UCSD-AML1 (cell line): ENCODE data around the gene FUT6.
"Not testable (repeated sequence)": the region's sequence is repeated elsewhere in the genome, so short reads cannot be mapped to it uniquely, and the experiment has no call there.

Experiments used
- DNase-seq: peaks from one replicate; lab custom pipeline; 2025; ENCODE audit not compliant: unreplicated experiment; lab: John Stamatoyannopoulos, UW

FUT6 gene

DNA sequence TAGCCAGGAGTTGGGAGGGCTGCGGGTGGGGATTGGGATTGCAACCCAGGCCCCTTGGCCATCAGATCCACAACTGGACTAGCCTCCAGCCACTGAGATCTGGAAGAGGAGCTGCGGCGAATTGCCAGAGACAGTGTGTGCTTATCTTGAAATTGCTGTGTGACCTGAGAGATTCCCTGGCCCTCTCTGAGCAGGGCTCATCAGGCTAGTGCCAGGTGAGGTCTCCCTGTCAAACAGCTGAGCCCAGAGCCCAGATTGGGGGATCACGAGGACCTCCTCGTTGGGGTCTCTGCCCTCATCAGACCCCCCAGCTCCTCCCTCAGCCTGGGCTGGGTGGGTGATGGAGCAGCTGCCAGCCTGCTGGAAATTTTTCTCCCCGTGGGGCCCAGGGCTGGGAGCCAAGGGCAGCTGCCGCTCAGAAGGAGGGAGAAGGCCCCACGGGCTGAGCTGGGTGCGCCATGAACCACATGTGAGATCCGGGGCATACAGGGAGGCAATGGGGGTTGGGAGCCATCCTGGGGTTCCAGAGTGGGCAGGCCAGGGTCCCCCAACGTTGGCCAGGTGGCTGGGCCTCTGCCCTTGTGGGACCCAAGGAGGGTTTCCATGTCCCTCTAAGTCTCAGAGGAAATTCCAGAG lies 23.6 kb upstream of the FUT6 start:
- no peak for DNase-seq

GRCh38 chr19:5857203-5858081 lies 17.9 kb upstream of the FUT6 start:
- DNase-seq = no peak

DNA sequence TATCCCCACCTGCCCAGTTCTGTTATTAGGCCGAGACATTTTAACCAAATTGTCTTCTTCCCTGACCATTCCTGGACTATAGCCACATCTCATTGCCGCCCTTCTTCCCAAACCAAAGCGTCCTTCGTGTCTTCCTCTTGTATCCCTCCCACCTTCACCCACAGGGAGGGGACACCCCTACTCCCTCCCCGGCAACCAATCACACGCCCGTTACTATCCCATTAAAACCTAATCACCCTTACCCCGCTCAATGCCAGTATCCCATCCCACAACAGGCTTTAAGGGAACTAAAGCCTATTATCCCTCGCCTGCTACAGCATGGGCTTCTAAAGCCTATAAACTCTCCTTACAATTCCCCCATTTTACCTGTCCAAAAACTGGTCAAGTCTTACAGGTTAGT lies 15.6 kb upstream of the FUT6 start:
- not testable (repeated sequence) for DNase-seq

- not testable (repeated sequence) for DNase-seq
These were observed 14.6 kb upstream of the FUT6 start for GRCh38 chr19:5854121-5854520.

DNA sequence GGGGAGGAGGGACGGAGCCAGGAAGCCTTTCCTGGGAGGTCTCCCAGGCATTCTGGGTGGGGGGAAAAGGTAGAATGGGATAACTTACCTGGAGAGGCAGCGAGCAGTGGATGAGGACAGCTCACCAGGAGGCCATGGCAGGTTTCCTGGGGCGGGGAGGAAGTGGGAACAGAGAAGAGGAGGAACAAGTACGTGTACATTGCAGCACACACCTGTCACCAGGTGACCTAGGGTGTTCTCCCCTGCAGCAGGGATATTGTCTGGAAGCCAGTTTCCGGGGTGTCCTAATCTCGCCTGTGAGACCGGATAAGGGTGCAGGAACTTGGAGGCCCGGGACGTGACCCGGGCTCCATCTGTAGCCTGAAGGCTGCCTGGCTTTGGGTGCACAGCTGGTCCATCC lies 11.8 kb upstream of the FUT6 start, which contains the start of gene FUT3:
FUT3 (minus strand) TSS at position 148 of the 400 bp plus-strand sequence.
- DNase-seq = no peak

DNA sequence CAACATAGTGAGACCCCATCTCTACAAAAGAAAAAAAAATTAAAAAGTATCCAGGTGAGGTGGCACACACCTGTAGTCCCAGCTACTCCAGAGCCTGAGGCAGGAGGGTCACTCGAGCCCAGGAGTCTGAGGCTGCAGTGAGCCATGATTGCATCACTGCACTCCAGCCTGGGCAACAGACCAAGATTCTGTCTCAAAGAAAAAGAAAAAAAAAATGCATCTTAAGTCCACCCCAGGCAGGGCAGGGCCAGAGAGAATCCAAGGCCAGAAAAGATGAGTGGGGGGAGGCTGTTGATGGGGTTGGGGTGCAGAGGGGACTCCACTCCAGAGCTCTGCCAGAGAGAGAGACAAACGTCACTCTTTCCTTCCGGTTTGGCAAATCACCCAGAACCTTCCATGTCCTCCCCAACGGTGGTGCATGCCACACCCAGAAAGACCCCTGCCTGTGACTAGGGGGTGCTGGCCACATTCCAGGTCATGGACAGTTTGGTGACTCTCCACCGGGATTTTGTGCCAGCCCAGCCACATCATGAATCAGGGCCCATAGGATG lies 11.3 kb upstream of the FUT6 start:
- no peak for DNase-seq

DNA sequence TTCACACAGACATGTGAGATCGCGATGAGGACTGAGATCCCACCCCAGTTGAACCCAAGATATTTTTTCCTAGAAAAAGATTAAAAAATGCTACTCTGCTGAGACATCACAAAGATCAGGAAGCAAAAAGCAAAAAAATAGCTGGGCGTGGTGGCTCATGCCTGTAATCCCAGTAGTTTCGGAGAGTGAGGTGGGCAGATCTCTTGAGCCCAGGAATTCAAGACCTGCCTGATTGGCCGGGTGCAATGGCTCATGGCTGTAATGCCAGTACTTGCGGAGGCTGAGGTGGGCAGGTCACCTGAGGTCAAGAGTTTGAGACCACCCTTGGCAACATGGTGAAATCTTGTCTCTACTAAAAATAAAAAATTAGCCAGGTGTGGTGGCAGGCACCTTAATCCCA lies 10.7 kb upstream of the FUT6 start:
- DNase-seq = no peak

GRCh38 chr19:5848621-5849020 lies 9.1 kb upstream of the FUT6 start:
- DNase-seq = not testable (repeated sequence)

GRCh38 chr19:5847846-5848245 lies 8.3 kb upstream of the FUT6 start:
- not testable (repeated sequence) for DNase-seq

DNA sequence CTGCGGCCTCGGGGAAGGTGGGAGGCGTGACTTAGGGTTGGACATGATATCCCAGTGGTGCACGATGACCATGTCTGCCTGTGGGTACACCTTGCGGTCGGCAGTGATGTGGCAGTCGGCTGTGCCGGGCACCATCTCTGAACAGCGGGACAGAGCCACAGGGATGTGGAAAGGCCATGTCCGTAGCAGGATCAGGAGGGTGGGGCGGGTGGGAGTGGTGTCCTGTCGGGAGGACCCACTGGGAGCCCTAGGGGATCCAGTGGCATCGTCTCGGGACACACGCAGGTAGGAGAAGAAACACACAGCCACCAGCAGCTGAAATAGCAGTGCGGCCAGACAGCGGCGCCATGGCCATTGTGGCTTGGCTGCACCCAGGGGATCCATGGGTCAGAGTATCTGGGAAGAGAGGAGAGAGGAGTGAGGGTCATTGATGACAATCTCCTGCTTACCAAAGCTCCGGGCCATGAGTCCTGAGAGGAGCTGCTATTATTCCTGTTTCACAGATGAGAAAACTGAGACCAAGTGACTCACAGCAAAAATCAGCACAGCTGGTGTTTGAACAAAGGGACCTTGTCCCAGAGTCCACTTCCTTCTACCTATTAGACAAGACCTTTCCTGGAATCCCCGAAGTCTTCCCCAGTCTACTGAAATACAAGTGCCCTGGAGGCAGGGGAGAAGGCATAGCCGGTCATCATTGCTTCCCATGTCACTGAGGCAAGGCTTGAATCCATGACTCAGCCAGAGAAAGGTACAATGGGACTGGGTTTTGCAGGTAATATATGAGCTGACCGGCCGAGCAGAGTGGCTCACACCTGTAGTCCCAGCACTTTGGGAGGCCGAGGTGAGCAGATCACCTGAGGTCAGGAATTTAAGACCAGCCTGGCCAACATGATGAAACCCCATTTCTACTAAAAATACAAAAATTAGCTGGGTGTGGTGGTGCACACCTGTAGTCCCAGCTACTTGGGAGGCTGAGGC lies 5.2 kb upstream of the FUT6 start:
- DNase-seq = no peak

DNA sequence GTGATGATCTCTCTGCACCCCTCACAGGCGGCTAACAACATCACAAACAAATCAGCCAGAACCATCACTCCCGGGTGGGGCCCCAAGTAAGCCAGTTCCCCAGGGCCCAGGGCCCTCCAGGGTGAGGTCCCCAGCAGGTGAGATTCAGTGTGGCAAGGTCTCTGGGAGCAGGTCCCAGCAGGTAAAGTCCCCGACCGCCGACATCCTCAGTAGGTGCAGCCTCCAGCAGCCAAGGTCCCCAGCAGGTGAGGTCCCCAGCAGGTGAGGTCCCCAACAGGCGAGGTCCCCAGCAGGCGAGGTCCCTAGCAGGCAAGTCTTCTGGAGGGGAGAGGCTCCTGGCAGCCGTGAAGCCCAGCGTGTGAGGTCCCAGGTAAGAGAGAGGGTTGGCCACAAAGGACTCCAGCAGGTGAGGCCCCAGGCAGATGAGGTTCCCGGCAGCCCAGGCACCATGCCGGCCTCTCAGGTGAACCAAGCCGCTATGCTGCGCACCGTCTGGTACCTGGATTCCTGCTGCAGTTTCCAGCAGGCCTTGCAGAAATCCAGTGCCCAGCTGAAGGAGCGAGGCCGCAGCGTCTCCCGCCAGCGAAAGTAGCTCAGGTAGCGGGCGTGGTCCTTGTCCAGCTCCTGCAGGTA lies 3.9 kb upstream of the FUT6 start:
- DNase-seq = no peak

GRCh38 chr19:5841735-5842111 lies 2.2 kb upstream of the FUT6 start:
- not testable (repeated sequence) for DNase-seq

GRCh38 chr19:5838353-5839064 lies 993 bp downstream of the FUT6 start:
- no peak for DNase-seq

DNA sequence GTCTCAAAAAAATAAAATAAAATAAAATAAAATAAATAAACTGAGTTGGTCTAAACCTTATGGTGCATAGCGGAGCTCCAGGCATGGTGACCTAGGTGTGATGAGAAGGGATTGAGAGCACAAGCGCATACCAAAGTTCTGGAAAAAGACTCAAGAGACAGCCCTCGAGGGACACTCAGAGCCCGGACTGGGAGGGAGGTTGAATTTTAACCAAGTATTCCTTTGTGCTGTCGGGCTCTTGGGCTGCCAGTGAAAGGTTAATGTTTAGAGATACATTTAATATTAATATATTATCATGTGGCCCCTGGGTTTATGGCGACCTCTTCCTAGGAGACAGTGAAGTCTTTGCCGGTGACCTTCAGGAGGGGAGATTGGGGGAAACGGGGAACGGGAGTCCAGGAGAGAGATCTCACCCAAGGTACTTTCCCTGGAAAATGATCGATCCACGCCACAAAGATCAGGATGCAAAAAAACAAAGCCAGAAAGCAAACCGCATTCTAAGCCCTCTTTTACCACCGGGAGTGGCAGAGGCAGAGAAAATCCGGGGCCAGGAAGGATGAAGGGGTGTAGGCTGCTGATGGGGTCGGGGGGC lies 1.6 kb downstream of the FUT6 start:
- no peak for DNase-seq

DNA sequence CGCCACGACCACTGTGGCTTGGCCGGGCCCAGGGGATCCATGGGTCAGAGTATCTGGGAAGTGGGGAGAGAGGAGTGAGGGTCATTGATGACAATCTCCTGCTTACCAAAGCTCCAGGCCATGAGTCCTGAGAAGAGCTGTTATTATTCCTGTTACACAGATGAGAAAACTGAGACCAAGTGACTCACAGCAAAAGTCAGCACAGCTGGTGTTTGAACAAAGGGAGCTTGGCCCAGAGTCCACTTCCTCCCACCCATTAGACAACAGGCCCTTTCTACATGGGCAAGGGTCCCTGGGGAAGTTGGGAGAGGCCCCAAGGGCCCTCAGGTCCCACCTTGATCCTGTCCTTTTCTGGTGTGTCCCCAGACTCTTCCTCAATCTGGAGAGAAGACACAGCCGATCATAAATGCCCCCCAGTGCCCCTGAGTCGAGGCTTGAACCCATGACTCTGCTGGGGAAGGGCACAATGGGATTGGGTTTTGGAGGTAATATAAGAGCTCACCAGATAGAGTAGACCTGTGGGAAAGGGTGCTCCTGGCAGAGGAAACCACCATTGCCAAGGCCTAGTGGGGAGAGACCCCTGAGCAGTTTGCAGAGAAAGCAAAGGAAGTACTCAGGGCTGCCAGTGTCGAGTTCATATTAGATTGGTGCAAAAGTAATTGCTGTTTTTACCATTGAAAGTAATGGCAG lies 6.8 kb downstream of the FUT6 start:
- no peak for DNase-seq

- no peak for DNase-seq
These were observed 7.4 kb downstream of the FUT6 start for GRCh38 chr19:5832061-5832460.

DNA sequence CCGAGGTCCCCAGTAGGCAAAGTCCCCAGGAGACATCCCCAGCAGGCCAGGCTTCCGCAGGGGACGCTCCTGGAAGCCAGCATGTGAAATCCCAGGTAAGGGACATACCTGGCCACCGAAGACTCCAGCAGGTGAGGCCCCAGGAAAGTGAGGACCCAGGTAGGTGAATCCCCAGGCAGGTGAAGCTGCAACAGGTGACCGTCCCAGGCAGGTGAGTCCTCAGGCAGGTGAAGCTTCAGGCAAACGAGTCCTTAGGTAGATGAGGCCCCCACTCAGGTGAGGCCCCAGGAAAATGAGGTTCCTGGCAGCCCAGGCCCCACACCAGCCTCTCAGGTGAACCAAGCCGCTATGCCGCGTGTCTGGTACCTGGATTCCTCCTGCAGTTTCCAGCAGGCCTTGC lies 8.3 kb downstream of the FUT6 start:
- DNase-seq = no peak

GRCh38 chr19:5829567-5830310 lies 9.8 kb downstream of the FUT6 start:
- DNase-seq = no peak
